GM18502 (cell line): ENCODE results near the gene VWC2.
A peak's percentile ranks its signal among the peaks of the same experiment; 100 is the strongest.

Source experiments
- ATAC-seq: cut with Tn5 transposase; IDR thresholded peaks from one replicate; pipeline ENCODE4 v1.9.1; 2021; ENCODE audit warnings: mild to moderate bottlenecking; ENCODE audit not compliant: unreplicated experiment, poor library complexity

VWC2 gene

GRCh38 chr7:49773218-49773935 is at the start of gene VWC2:
Gene VWC2 (plus strand): TSS chr7:49773638. CDS start chr7:49775436, 1,798 bp downstream.
- ATAC-seq = no peak

- no peak for ATAC-seq
Measured at GRCh38 chr7:49724071-49724470, 49.4 kb upstream of the VWC2 start.

- ATAC-seq = no peak
Measured at GRCh38 chr7:49731836-49732235, 41.6 kb upstream of the VWC2 start.

- no peak for ATAC-seq
Measured at GRCh38 chr7:49762666-49763065, 10.8 kb upstream of the VWC2 start.

GRCh38 chr7:49763791-49764190 is 9.6 kb upstream of the VWC2 start:
- peak; percentile 17 for ATAC-seq

- peak; percentile 90 for ATAC-seq
Measured at GRCh38 chr7:49766966-49767365, 6.5 kb upstream of the VWC2 start.

- ATAC-seq = peak; percentile 29
Measured at GRCh38 chr7:49767719-49768118, 5.7 kb upstream of the VWC2 start.

GRCh38 chr7:49768254-49768653 is 5.2 kb upstream of the VWC2 start:
- ATAC-seq = no peak

GRCh38 chr7:49768835-49769234 is 4.6 kb upstream of the VWC2 start:
- ATAC-seq = no peak

- ATAC-seq = no peak
Measured at GRCh38 chr7:49769285-49769857, 4.1 kb upstream of the VWC2 start.

- ATAC-seq = no peak
Measured at GRCh38 chr7:49770838-49771237, 2.6 kb upstream of the VWC2 start.

- ATAC-seq = peak; percentile 20
Measured at GRCh38 chr7:49771427-49772176, 1.8 kb upstream of the VWC2 start.

GRCh38 chr7:49772916-49773217 is 571 bp upstream of the VWC2 start:
- ATAC-seq = no peak

- ATAC-seq = no peak
Measured at GRCh38 chr7:49773936-49774458, 559 bp downstream of the VWC2 start.

- ATAC-seq = no peak
Measured at GRCh38 chr7:49774459-49775064, 1.1 kb downstream of the VWC2 start.

- no peak for ATAC-seq
Measured at GRCh38 chr7:49775065-49775948, 1.9 kb downstream of the VWC2 start.

GRCh38 chr7:49775949-49776443 is 2.6 kb downstream of the VWC2 start:
- no peak for ATAC-seq

GRCh38 chr7:49776994-49777393 is 3.6 kb downstream of the VWC2 start:
- ATAC-seq = no peak

- ATAC-seq = peak; percentile 62
Measured at GRCh38 chr7:49778731-49779270, 5.4 kb downstream of the VWC2 start.

- no peak for ATAC-seq
Measured at GRCh38 chr7:49780953-49781352, 7.5 kb downstream of the VWC2 start.
